Neural cell (in vitro differentiated cells): ENCODE measurements around the gene OVOL3. TPM values are rescaled to one million over a fixed set of nuclear protein-coding genes. Genes with fewer than 3 reads are reported as not detected.

Experiments
- H2AFZ ChIP-seq: fragments of 200-600, 300-800 bp; sonication (generic), shearing (Covaris generic); 2 replicates; pipeline ENCODE4 v1.6.0; 2014; ENCODE audit warnings: low read depth, mild to moderate bottlenecking, antibody characterized with exemption, low read length, moderate library complexity
- H3F3A ChIP-seq: fragments of 200-600 bp; shearing (Covaris generic); 2 replicates; pipeline ENCODE4 v1.6.1; 2016; ENCODE audit warnings: mild to moderate bottlenecking, moderate library complexity, mixed read lengths, antibody characterized with exemption, low read length; ENCODE audit not compliant: insufficient read depth, poor library complexity, severe bottlenecking
- H3K27ac ChIP-seq: fragments of 200-600, 300-800 bp; sonication (generic), shearing (Covaris generic); 2 replicates; pipeline ENCODE4 v1.5.1; 2014; ENCODE audit warnings: mild to moderate bottlenecking, low read length, moderate library complexity
- H3K27me3 ChIP-seq: fragments of 300-800, 200-600 bp; sonication (generic), shearing (Covaris generic); 2 replicates; pipeline ENCODE4 v1.6.0; 2014; ENCODE audit warnings: mild to moderate bottlenecking, low read depth, low read length, moderate library complexity; ENCODE audit not compliant: insufficient read depth
- H3K36me3 ChIP-seq: fragments of 300-800, 200-600 bp; sonication (generic), shearing (Covaris generic); 2 replicates; pipeline ENCODE4 v1.5.1; 2014; ENCODE audit warnings: mild to moderate bottlenecking, antibody characterized with exemption, low read length, moderate library complexity; ENCODE audit not compliant: insufficient read depth
- H3K4me2 ChIP-seq: fragments of 300-800, 200-600 bp; sonication (generic), shearing (Covaris generic); 2 replicates; pipeline ENCODE4 v1.6.0; 2014; ENCODE audit warnings: mild to moderate bottlenecking, low read length
- H3K4me3 ChIP-seq: fragments of 300-800, 200-600 bp; sonication (generic), shearing (Covaris generic); 2 replicates; pipeline ENCODE4 v1.5.1; 2014; ENCODE audit warnings: mild to moderate bottlenecking, low read length, moderate library complexity
- H3K79me2 ChIP-seq: fragments of 200-600 bp; shearing (Covaris generic); replicated peaks from 2 replicates; pipeline ENCODE4 v1.6.0; 2014; ENCODE audit warnings: mild to moderate bottlenecking, low read length, moderate library complexity; ENCODE audit not compliant: insufficient read depth
- H3K9ac ChIP-seq: fragments of 300-800, 200-600 bp; sonication (generic), shearing (Covaris generic); 2 replicates; pipeline ENCODE4 v1.6.1; 2016; ENCODE audit warnings: mild to moderate bottlenecking, low read length, mixed read lengths
- H3K9me2 ChIP-seq: fragments of 200-600 bp; shearing (Covaris generic); 2 replicates; pipeline ENCODE4 v1.6.1; 2016; ENCODE audit warnings: mild to moderate bottlenecking, low read length, mixed read lengths; ENCODE audit not compliant: insufficient read depth
- H3K9me3 ChIP-seq: fragments of 200-600, 300-800 bp; sonication (generic), shearing (Covaris generic); 2 replicates; pipeline ENCODE4 v1.6.1; 2016; ENCODE audit warnings: mild to moderate bottlenecking, mixed run types, low read length, moderate library complexity, mixed read lengths
- H4K20me1 ChIP-seq: fragments of 200-600 bp; shearing (Covaris generic); 2 replicates; pipeline ENCODE4 v1.6.1; 2016; ENCODE audit warnings: mild to moderate bottlenecking, mixed run types; ENCODE audit not compliant: insufficient read depth
- EP300 ChIP-seq: fragments of 450-650 bp; conservative IDR thresholded peaks from 2 replicates; pipeline ENCODE4 v1.6.1; 2014; ENCODE audit warnings: antibody characterized with exemption, mild to moderate bottlenecking, moderate library complexity; ENCODE audit not compliant: poor library complexity, severe bottlenecking
- EZH2 ChIP-seq: fragments of 200-600, 300-800 bp; shearing (Covaris generic), sonication (generic); IDR thresholded peaks from 2 replicates; pipeline ENCODE4 v1.6.1; 2014; ENCODE audit warnings: antibody characterized with exemption, low read length, borderline replicate concordance, mild to moderate bottlenecking; ENCODE audit not compliant: insufficient read depth, poor library complexity, severe bottlenecking
- MXI1 ChIP-seq: fragments of 450-650 bp; conservative IDR thresholded peaks from 2 replicates; pipeline ENCODE4 v1.6.1; 2014; ENCODE audit warnings: antibody characterized with exemption, mild to moderate bottlenecking; ENCODE audit not compliant: poor library complexity, severe bottlenecking
- POLR2AphosphoS5 ChIP-seq: IDR thresholded peaks from 2 replicates; pipeline ENCODE4 v1.6.1; 2012
- RAD21 ChIP-seq: fragments of 450-650 bp; conservative IDR thresholded peaks from 2 replicates; pipeline ENCODE4 v1.6.1; 2014; ENCODE audit warnings: antibody characterized with exemption, mild to moderate bottlenecking, moderate library complexity
- SMC3 ChIP-seq: fragments of 450-650 bp; conservative IDR thresholded peaks from 2 replicates; pipeline ENCODE4 v1.6.1; 2014; ENCODE audit warnings: antibody characterized with exemption, mild to moderate bottlenecking, moderate library complexity; ENCODE audit not compliant: poor library complexity
- TAF1 ChIP-seq: IDR thresholded peaks from 2 replicates; pipeline ENCODE4 v1.6.1; 2012; ENCODE audit warnings: low read depth
- polyA plus RNA-seq: library from polyadenylated mRNA; depleted of rRNA; stranded (reverse); fragments of >200 nt; gene quantifications from 2 replicates; pipeline ENCODE4 v1.2.3, GENCODE V29; 2014
- TF ChIP-seq, protein P1 (sequence below): fragments of 450-650 bp; IDR thresholded peaks from 2 replicates; pipeline ENCODE4 v1.5.1; 2014; ENCODE audit warnings: antibody characterized with exemption, mild to moderate bottlenecking, moderate library complexity; ENCODE audit not compliant: poor library complexity, severe bottlenecking
- TF ChIP-seq, protein P2 (sequence below): IDR thresholded peaks from 2 replicates; pipeline ENCODE4 v1.6.1; 2012; ENCODE audit warnings: borderline replicate concordance

OVOL3 gene
- polyA plus RNA-seq, 1 donor from 2014 or later: not detected

DNA sequence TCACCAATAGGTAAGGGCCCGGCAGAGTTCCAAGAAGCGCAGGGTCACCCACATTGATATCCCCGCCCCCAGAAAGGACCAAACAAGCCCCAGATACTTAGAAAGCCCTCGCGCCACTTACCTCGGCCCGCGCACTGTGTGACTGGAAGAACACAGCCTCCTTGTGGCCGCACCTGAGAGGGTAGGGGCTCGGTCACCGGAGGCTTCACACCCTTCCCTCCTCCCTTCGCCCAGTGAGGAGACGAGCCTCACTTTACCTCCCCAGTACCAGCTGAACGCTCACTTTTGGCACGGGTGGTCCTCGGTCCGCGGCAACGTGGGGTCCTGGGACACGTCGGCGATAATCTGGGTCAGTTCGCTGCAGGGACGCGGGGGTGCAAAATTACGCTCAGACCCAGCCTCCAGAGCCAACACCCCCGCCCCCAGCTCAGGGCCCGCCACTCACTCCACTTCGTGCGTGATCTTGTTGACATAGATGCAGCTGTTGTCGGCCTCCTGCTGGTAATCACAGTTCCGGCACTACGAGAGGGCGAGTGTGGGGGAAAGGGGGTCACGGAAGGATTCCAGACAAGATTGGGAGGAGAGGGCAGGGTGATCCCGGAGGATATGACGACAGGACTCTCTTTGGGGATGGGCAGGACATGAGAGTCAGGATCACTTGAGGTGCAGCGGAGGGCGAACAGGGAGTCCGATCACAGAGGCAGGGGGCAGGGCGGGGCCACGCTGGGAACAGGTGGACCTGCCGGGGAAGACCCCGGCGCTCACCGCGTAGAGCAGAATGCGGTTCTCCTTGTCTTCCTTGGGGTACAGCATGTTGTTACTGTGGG, 3.2 kb downstream of the OVOL3 start:
- H3F3A ChIP-seq: no peaks in the 10 kb centered on the region
- H3K4me2 ChIP-seq: peak overlapping the region; percentile 65
- H4K20me1 ChIP-seq: no peaks in the 10 kb centered on the region
- TF ChIP-seq SMC3: no peak
- H3K9me3 ChIP-seq: no peaks in the 10 kb centered on the region
- H2AFZ ChIP-seq: peak overlapping the region; percentile 1
- no peaks in the 10 kb centered on the region for H3K9me2 ChIP-seq
- H3K27me3 ChIP-seq: no peaks in the 10 kb centered on the region
- H3K4me3 ChIP-seq: peak overlapping the region; percentile 97
- H3K79me2 ChIP-seq: peaks cover 18% of the 10 kb centered on the region
- H3K27ac ChIP-seq: peak overlapping the region; percentile 82
- H3K9ac ChIP-seq: peak overlapping the region; percentile 80
- no peaks in the 10 kb centered on the region for H3K36me3 ChIP-seq

DNA sequence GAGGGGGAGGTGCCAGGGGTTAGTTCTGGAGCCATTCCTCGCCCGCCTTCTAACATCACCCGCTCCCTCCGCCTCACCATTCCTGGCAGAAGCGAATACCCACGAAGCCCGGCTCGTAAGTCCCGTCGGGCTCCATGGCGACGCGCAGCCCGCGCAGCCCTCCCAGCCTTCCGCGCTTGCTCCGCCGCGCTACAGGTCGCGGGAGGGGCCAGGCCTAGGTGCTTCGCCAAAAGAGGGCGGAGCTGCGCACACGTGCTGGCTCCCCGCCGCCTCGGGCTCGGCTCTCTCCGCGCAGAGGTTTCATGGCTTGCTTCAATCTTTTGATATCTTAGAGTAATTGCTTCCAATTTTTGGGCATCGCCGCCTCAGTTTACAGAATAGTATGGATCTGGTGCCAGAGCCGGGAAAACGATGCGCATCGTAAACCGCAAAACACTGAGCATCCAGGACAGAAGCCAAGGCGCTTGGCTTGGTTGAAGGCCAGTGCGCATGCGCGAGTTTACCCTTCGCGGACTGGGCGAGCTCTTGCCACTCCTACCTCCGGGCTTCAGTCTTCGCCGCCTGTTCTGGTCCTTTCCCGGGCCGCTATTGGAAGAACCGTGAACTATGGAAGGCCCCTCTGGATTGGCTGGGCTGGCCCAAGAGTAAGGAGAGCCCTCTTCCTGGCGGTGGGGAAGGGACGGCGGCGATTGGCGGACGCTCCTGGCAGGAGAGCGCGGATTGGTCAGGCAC, 3.9 kb downstream of the OVOL3 start, which contains the start of gene POLR2I:
POLR2I (minus strand) TSS at position 155 of the 732 bp plus-strand sequence; CDS start at position 136, 19 bp downstream.
- peak; percentile 55 for TF ChIP-seq SMC3
- TF ChIP-seq, protein P1, sequence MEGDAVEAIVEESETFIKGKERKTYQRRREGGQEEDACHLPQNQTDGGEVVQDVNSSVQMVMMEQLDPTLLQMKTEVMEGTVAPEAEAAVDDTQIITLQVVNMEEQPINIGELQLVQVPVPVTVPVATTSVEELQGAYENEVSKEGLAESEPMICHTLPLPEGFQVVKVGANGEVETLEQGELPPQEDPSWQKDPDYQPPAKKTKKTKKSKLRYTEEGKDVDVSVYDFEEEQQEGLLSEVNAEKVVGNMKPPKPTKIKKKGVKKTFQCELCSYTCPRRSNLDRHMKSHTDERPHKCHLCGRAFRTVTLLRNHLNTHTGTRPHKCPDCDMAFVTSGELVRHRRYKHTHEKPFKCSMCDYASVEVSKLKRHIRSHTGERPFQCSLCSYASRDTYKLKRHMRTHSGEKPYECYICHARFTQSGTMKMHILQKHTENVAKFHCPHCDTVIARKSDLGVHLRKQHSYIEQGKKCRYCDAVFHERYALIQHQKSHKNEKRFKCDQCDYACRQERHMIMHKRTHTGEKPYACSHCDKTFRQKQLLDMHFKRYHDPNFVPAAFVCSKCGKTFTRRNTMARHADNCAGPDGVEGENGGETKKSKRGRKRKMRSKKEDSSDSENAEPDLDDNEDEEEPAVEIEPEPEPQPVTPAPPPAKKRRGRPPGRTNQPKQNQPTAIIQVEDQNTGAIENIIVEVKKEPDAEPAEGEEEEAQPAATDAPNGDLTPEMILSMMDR: no peak
- no peak for TF ChIP-seq EZH2
- TF ChIP-seq RAD21: peak; percentile 34
- peak; percentile 60 for TF ChIP-seq POLR2AphosphoS5
- TF ChIP-seq EP300: peak; percentile 36
- peak; percentile 99 for TF ChIP-seq MXI1
- TF ChIP-seq, protein P2, sequence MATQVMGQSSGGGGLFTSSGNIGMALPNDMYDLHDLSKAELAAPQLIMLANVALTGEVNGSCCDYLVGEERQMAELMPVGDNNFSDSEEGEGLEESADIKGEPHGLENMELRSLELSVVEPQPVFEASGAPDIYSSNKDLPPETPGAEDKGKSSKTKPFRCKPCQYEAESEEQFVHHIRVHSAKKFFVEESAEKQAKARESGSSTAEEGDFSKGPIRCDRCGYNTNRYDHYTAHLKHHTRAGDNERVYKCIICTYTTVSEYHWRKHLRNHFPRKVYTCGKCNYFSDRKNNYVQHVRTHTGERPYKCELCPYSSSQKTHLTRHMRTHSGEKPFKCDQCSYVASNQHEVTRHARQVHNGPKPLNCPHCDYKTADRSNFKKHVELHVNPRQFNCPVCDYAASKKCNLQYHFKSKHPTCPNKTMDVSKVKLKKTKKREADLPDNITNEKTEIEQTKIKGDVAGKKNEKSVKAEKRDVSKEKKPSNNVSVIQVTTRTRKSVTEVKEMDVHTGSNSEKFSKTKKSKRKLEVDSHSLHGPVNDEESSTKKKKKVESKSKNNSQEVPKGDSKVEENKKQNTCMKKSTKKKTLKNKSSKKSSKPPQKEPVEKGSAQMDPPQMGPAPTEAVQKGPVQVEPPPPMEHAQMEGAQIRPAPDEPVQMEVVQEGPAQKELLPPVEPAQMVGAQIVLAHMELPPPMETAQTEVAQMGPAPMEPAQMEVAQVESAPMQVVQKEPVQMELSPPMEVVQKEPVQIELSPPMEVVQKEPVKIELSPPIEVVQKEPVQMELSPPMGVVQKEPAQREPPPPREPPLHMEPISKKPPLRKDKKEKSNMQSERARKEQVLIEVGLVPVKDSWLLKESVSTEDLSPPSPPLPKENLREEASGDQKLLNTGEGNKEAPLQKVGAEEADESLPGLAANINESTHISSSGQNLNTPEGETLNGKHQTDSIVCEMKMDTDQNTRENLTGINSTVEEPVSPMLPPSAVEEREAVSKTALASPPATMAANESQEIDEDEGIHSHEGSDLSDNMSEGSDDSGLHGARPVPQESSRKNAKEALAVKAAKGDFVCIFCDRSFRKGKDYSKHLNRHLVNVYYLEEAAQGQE: peak; percentile 36
- peak; percentile 69 for TF ChIP-seq TAF1
- no peaks in the 10 kb centered on the region for H3K27me3 ChIP-seq
- H3K9me2 ChIP-seq: no peaks in the 10 kb centered on the region
- H2AFZ ChIP-seq: peak within 1 kb of the TSS; percentile 40
- H3K27ac ChIP-seq: peak within 1 kb of the TSS; percentile 82
- no peaks in the 10 kb centered on the region for H3K9me3 ChIP-seq
- H3K36me3 ChIP-seq: no peaks in the 10 kb centered on the region
- H3K4me2 ChIP-seq: peak within 1 kb of the TSS; percentile 76
- peak within 1 kb of the TSS; percentile 97 for H3K4me3 ChIP-seq
- H3K79me2 ChIP-seq: peaks cover 18% of the 10 kb centered on the region
- peak within 1 kb of the TSS; percentile 83 for H3K9ac ChIP-seq
- no peaks in the 10 kb centered on the region for H4K20me1 ChIP-seq
- H3F3A ChIP-seq: no peaks in the 10 kb centered on the region
